GM21619 (cell line): Measurements from ENCODE around the gene KCNG2.

Experiments
- ATAC-seq: cut with Tn5 transposase; IDR thresholded peaks from one replicate; pipeline ENCODE4 v1.9.1; 2021; ENCODE audit not compliant: unreplicated experiment

Gene KCNG2

DNA sequence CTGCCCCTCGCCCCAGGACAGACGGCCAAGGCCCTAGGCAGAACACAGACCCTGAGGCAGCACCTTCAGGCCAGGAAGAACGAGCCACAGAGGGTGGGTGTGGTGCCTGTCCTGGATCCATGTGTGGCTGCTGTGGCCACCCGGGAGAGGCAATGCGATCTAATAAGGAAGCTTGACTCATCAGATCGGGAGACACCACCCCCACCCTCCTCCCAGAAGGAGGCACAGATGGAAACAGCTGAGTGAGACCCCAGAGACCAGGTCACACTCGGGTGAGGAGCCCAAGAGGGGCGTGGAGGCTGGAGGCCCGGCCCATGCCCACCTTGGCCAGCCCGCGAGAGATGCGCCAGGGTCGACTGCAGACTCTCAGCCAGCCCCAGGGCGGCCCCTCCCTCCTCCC, 20.3 kb downstream of the KCNG2 start:
- ATAC-seq = no peak

GRCh38 chr18:79818631-79819030, 20.9 kb downstream of the KCNG2 start:
- ATAC-seq = no peak

- no peak for ATAC-seq
Measured at GRCh38 chr18:79819064-79819967, 21.6 kb downstream of the KCNG2 start.

DNA sequence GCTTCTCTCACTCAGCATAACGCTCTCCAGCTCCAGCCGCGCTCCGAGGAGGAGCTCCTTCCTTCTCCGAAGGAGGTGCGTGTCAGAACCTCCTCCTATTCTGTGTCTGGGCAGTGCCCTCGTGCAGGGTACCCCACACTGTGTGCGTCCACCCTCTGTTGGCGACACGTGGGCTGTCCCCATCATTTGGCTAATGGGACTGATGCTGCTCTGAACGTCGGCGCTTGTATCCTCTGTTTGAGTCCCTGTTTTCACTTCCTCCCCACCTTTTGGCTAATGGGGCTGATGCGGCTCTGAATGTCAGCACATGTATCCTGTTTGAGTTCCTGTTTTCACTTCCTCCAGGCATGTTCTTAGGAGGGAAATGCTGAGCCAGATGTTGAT, 22.2 kb downstream of the KCNG2 start:
- ATAC-seq = peak; percentile 94

GRCh38 chr18:79823120-79823519, 25.4 kb downstream of the KCNG2 start:
- no peak for ATAC-seq

- ATAC-seq = no peak
Measured at GRCh38 chr18:79825913-79826312, 28.2 kb downstream of the KCNG2 start.

DNA sequence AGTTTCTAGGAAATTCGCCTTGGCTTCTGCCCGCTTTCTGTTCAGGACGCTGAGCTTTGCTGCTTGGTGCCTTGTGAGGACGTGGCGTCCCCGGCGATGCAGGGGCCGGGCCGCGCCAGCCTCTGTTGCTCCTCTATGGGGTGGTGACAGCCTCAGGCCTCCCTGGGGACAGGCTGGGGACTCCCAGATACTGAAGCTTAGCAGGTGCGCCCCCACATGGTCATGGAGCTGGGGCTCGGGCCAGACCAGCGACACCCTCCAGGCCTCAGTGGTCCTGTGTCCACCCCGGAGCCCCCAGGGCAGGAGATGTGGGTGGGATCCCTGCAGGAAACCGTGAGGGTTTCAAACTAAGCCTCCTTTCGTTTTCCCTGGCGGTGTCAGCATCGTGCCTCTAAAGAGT, 29.2 kb downstream of the KCNG2 start:
- ATAC-seq = no peak

DNA sequence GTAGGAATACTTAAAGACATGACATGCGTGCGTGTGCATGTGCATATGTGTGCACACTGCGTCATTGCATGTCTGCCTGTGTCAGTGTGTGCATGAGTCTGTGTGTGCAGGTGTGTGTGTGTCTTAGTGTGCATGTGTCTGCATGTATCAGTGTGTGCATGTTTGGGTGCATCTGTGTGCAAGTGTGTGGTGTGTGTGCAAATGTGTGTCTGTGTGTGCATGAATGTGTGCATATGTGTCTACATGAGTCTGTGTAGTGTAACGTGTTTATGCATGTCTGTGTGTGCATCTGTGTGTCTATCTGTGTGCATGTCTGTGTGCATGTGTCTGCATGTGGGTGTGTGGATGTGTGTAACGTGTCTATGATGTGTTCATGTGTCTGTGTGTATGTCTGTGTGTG, 30.5 kb downstream of the KCNG2 start:
- no peak for ATAC-seq

- ATAC-seq = no peak
Measured at GRCh38 chr18:79829136-79829854, 31.6 kb downstream of the KCNG2 start.

GRCh38 chr18:79832169-79832568, 34.4 kb downstream of the KCNG2 start:
- no peak for ATAC-seq

DNA sequence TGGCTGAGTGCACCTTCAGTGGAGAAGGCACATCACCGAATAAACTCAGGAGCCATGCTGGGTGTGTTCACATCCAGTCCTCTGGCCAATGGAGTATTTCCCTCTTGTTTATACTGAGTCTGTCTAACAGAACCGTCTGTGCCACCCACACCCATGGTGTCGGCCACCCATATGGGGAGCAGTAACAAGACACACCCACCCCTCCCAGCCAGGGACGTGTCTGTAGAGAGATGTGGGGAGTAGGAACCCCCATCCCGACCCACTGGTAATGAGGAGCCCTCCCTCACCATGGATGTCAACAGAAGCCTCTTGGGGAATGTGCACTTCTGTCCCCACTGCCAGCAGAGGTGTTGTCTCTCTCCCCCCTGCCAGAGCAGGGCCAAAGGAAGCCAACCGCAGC, 37.1 kb downstream of the KCNG2 start:
- no peak for ATAC-seq

- no peak for ATAC-seq
Measured at GRCh38 chr18:79841936-79842335, 44.2 kb downstream of the KCNG2 start.

DNA sequence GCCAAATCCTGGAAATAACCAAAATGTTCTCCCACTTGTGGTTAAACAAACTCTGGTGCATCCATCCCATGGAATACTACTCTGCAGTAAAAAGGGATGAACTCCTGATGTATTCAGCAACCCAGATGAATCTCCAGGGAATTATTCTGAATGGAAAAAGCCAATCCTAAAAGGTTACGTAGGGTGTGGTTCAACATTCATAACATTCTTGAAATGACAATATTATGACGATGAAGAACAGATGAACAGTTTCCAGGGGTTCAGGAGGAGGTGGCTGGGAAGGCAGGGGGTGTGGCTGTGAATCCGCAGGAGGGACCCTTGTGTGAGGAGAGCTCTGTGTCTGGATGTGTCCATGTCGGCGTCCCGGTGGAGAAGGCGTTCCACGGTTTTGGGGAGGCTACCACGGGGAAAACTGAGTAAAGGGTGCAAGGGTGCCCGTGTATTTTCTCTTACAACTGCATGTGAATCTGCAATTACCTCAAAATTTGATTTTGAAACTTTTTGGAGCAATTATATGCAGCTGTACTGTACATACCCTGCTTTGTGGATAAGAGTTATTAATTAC, 47.3 kb downstream of the KCNG2 start:
- ATAC-seq = no peak

GRCh38 chr18:79846936-79847557, 49.3 kb downstream of the KCNG2 start:
- no peak for ATAC-seq

DNA sequence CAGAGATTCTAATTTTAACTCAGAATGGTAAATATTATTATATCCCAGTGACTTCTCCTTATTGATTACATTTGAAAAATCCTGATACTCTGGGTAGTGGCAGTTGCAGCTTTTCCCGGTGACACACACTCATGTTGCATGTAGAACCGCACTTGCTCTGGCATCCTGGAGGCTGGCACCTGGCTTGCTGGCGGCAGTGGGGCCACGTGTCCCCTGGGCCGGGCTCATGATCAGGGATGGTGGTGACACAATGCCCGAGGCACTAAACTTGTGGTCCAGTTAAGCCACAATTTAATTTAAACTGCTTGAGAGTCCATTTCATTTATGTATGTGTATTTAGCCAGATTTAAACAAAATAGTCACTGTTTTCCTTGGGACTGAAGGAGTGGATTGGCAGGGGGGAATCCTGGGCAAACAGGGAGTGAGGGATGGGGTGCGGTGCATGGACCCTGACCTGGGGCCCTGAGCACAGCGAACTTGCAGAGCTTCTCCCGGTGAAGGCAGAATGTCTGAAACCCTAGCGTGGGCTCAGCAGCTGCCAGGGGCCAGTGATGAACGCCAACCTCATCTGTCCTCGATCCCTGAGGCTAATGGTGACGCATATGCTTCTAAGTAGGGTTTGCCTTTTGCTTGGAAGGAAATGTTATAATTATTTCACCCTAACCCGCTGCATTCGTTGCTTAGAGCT, 50.0 kb downstream of the KCNG2 start:
- no peak for ATAC-seq

DNA sequence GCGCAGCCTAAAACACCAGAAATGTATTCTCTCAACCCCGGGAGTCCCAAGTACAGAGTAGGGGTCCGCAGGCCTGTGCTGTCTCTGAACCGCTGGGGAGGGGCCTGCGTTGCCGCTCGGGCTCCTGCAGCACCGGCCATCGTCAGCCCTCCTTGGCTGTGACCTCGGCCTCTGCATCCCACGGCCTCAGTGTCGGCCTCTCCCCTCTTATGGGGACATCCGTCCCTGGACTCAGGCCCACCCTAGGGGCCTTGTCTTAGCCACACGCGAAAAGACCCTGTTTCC, 50.5 kb downstream of the KCNG2 start:
- ATAC-seq = no peak

- ATAC-seq = no peak
Measured at GRCh38 chr18:79848579-79849327, 51.0 kb downstream of the KCNG2 start.

DNA sequence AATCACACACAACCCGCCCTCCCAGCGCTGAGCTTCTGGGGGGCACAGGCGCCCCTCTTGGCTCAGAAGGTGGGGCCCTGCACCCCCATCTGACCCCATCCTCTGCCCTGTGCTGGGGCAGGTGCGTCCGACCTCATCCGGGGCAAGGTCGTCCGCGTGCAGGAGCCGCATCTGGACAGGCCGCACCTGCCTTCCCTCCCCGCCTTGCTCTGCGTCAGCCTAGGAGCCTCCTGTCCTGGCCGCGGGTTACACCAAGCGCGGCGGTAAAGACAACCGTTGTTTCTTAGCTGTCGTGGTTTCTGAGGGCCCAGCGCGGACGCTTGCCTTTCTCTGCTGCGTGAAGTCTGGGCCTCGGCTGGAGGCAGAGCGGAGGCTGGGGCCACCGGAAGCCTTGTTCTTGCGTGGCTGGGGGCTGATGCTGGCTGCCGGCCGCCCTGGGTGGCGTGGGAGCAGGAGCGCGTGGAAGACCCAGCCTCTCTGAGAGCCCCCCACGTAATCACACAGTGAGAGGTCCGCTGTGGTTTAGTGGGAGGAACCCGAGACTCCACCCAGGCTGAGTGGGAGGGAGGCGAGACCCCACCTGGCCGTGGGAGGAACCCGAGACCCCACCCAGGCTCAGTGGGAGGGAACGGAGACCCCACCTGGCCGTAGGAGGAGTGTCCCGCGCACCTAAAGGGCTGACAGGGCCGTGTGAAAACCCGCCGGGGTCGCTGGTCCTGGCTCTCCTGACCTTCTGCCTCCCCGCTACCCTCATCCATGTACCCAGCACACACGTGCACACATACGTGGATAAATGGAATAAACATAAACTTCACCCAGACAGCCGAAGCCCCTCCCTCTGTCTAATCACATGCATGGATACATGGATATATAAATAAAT, 51.8 kb downstream of the KCNG2 start:
- no peak for ATAC-seq

DNA sequence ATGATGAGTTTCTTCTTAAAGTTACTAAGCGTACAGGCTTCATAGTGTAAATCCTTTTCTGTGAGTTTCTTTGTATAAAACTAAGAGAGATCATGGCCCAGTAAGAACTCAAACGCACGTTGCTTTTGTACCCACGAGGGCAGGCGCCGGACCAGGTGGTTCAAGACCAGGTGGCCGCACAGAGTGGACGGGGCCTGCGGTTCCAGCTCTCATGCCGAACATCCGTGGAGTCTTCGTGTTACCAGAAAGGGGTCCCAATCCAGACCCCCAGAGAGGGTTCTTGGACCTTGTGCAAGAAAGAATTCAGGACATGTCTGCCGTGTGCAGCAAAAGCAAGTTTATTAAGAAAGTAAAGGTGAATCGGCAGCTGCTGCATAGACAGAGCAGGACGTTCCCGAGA, 53.0 kb downstream of the KCNG2 start:
- ATAC-seq = no peak

DNA sequence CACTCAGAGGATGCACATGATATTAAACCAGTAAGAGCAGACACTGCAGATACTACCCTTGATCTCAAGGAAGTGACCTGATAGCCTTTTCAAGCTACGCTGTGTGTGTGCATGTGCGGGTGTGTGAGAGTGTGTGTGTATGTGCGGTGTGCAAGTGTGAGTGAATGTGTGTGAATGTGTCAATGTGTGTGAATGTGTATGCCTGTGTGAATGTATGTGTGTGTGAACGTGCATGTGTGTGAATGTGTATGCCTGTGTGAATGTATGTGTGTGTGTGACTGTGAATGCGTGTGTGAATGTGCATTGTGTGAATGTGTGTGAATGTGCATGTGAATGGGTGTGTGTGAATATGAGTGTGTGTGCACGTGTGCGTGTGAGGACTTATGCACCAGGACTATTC, 53.8 kb downstream of the KCNG2 start:
- no peak for ATAC-seq
